KMS-11 (cell line): ENCODE measurements around the gene ADM2.
"Not testable (repeated sequence)": the region's sequence is repeated elsewhere in the genome, so short reads cannot be mapped to it uniquely, and the experiment has no call there.

Experiments
- H2AFZ ChIP-seq: fragments of 200-600 bp; sonication (generic); 2 replicates; pipeline ENCODE4 v1.6.1; 2016; ENCODE audit warnings: antibody characterized with exemption, mixed run types, low read depth
- H3K27ac ChIP-seq: fragments of 200-600 bp; sonication (generic); 2 replicates; pipeline ENCODE4 v1.6.1; 2016; ENCODE audit warnings: mild to moderate bottlenecking, mixed run types
- H3K27me3 ChIP-seq: fragments of 200-600 bp; sonication (generic); 2 replicates; pipeline ENCODE4 v1.6.1; 2017; ENCODE audit warnings: mild to moderate bottlenecking, low read depth, mixed run types, moderate library complexity; ENCODE audit not compliant: insufficient read depth
- H3K36me3 ChIP-seq: fragments of 200-600 bp; sonication (generic); 2 replicates; pipeline ENCODE4 v1.6.1; 2017; ENCODE audit warnings: mild to moderate bottlenecking, mixed run types; ENCODE audit not compliant: insufficient read depth
- H3K4me1 ChIP-seq: fragments of 200-600 bp; sonication (generic); 2 replicates; pipeline ENCODE4 v1.6.1; 2016; ENCODE audit warnings: mild to moderate bottlenecking, low read depth, mixed run types; ENCODE audit not compliant: poor library complexity, severe bottlenecking
- H3K4me2 ChIP-seq: fragments of 200-600 bp; sonication (generic); 2 replicates; pipeline ENCODE4 v1.7.0; 2016; ENCODE audit warnings: mild to moderate bottlenecking, mixed run types
- H3K4me3 ChIP-seq: fragments of 200-600 bp; sonication (generic); IDR thresholded peaks from 2 replicates; pipeline ENCODE4 v1.6.1; 2017; ENCODE audit warnings: low read depth, low read length, mixed read lengths; ENCODE audit not compliant: insufficient read depth
- H3K79me2 ChIP-seq: fragments of 200-600 bp; sonication (generic); 2 replicates; pipeline ENCODE4 v1.6.1; 2016; ENCODE audit warnings: low read depth, mixed run types; ENCODE audit not compliant: insufficient read depth
- H3K9ac ChIP-seq: fragments of 200-600 bp; sonication (generic); 2 replicates; pipeline ENCODE4 v1.6.1; 2016; ENCODE audit warnings: mild to moderate bottlenecking, mixed run types
- H4K20me1 ChIP-seq: fragments of 200-600 bp; sonication (generic); 2 replicates; pipeline ENCODE4 v1.6.1; 2016; ENCODE audit warnings: mild to moderate bottlenecking, mixed run types; ENCODE audit not compliant: insufficient read depth
- TF ChIP-seq, protein P1 (sequence below): fragments of 200-600 bp; sonication (generic); conservative IDR thresholded peaks from 2 replicates; pipeline ENCODE4 v1.6.1; 2017; ENCODE audit warnings: low read depth, mild to moderate bottlenecking, antibody characterized with exemption, low read length, moderate library complexity, mixed read lengths

ADM2 gene

DNA sequence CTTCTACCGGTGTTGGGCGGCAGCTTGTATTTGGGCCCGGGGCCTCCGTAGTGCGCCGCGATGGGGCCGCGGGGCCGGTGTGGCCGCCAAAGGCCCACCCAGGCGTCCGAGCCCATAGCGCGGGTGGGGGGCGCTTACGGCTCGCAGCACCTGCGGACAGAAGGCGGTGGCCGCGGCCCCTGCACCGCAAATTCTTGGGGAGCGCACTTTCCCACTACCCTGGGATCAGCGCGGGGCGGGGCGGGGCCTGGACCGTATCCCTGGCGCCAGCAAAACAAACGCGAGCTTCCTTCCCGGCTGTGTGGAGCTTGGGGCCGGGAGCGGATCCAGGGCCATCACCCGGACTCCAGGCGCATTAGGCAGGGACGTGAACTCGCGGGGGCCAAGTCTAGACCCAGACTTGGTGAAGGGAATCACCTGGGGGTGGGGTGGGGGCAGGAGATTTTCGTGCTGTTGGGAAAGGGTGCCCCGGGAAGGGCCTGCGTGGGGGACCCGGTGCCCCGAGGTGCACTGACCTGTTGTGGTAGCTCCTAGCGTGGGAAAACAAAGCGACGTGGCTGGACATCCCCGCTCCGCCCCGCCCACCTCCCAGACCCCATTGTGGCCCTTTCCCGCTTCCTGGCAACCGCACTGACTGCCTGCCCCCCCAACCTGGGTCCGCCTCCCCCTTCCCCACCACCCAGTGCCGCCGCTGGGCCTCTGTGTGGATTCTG, 50.8 kb downstream of the ADM2 start:
- Histone ChIP-seq H2AFZ (no peak overlapping the region), H3K79me2 (no peaks in the 10 kb centered on the region), H3K4me3 (no peak overlapping the region), H4K20me1 (no peaks in the 10 kb centered on the region), H3K27me3 (no peaks in the 10 kb centered on the region), H3K4me1 (peaks cover 32% of the 10 kb centered on the region), H3K27ac (peak overlapping the region; percentile 91), H3K9ac (peak overlapping the region; percentile 93), H3K36me3 (no peaks in the 10 kb centered on the region), H3K4me2 (peak overlapping the region; percentile 42; the same call in 1 of the 2 replicates)
- TF ChIP-seq, protein P1, sequence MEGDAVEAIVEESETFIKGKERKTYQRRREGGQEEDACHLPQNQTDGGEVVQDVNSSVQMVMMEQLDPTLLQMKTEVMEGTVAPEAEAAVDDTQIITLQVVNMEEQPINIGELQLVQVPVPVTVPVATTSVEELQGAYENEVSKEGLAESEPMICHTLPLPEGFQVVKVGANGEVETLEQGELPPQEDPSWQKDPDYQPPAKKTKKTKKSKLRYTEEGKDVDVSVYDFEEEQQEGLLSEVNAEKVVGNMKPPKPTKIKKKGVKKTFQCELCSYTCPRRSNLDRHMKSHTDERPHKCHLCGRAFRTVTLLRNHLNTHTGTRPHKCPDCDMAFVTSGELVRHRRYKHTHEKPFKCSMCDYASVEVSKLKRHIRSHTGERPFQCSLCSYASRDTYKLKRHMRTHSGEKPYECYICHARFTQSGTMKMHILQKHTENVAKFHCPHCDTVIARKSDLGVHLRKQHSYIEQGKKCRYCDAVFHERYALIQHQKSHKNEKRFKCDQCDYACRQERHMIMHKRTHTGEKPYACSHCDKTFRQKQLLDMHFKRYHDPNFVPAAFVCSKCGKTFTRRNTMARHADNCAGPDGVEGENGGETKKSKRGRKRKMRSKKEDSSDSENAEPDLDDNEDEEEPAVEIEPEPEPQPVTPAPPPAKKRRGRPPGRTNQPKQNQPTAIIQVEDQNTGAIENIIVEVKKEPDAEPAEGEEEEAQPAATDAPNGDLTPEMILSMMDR = no peak

DNA sequence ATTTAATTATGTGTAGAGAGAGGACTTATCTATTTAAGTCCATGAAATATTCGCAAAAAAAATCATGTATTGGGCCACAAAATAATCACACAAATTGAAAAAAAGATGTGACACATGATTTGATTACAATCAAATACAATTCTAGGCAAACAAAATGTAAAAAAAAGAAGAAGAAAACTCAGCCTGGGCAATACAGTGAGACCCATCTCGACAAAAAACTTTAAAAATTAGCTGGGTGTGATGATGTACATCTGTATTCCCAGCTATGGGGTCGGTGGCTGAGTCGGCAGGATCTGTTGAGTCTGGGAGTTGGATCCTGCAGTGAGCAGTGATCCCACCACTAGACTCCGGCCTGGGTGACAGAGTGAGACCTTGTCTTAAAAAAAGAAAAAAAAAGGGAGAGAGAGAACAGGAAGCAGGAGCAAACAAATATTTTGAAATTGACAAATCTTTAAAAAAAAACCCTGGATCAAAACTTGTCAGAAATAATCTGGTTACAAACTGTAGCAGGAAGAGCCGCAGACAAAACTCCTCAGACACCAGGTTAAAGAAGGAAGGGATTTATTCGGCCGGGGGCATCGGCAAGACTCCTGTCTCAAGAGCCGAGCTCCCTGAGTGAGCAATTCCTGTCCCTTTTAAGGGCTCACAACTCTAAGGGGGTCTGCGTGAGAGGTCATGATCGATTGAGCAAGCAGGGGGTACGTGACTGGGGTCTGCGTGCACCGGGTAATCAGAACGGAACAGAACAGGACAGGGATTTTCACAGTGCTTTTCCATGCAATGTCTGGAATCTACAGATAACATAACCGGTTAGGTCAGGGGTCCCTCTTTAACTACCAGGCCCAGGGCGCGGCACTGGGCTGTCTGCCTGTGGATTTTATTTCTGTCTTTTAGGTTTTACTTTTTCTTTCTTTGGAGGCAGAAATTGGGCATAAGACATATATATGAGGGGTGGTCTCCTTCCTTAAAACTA, 51.8 kb downstream of the ADM2 start:
- Histone ChIP-seq H4K20me1 (no peaks in the 10 kb centered on the region), H3K4me2 (no peak overlapping the region), H3K9ac (no peak overlapping the region), H3K4me3 (no peak overlapping the region), H3K27me3 (no peaks in the 10 kb centered on the region), H3K4me1 (peaks cover 40% of the 10 kb centered on the region), H3K36me3 (no peaks in the 10 kb centered on the region), H2AFZ (no peak overlapping the region), H3K79me2 (no peaks in the 10 kb centered on the region), H3K27ac (no peak overlapping the region)
- TF ChIP-seq, protein P1 = no peak

DNA sequence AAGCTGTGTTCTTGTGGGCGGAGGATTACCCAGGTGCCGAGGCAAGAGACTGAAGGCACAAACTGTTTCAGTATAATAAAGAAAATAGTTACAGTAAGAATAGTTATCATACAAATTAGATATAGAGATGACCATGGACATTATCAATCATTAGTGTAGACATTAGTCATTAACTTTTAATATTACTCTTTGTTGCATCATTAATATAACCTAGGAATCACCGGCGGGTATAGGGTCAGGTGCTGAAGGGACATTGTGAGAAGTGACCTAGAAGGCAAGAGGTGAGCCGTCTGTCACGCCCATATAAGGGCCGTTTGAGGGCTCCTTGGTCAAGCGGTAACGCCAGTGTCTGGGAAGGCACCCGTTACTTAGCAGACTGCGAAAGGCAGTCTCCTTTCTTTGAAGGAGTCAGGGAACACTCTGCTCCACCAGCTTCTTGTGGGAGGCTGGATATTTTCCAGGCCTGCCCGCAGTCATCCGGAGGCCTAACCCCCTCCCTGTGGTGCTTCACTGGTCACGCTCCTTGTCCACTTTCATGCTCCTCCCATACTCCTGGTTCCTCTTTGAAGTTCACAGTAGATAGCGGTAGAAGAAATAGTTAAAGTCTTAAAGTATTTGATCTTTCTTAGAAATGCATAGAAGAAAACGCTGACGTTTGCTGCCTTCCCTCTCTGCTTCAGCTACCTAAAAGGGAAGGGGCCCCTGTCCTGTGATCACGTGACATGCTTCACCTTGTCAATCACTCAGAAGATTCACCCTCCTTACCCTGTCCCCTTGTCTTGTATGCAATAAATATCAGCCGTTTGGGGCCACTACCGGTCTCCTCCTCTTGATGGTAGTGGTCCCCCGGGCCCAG, 52.7 kb downstream of the ADM2 start:
- not testable (repeated sequence) for H3K79me2 ChIP-seq, H3K4me3 ChIP-seq, H3K27me3 ChIP-seq, H4K20me1 ChIP-seq, H3K27ac ChIP-seq, H3K9ac ChIP-seq, H3K36me3 ChIP-seq, H2AFZ ChIP-seq, H3K4me2 ChIP-seq
- H3K4me1 ChIP-seq = peaks cover 50% of the 10 kb centered on the region

DNA sequence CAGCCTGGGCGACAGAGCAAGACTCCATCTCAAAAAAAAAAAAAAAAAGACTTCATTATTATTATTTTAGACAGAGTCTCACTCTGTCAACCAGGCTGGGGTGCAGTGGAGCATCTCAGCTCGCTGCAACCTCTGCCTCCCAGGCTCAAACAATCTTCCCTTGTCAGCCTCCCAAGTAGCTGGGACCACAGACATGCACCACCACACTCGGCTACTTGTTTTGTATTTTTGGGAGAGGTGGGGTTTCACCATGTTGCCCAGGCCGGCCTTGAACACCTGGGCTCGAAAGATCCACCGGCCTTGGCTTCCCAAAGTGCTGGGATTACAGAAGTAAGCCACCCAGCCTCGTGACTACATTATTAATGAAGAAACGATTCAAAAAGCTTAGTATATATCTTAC, 53.8 kb downstream of the ADM2 start:
- no peak overlapping the region; the same call in 1 of the 2 replicates for H3K4me2 ChIP-seq
- no peaks in the 10 kb centered on the region for H3K27me3 ChIP-seq
- H3K4me1 ChIP-seq = peaks cover 57% of the 10 kb centered on the region
- no peak overlapping the region for H3K9ac ChIP-seq
- no peaks in the 10 kb centered on the region for H4K20me1 ChIP-seq
- H3K27ac ChIP-seq = no peak overlapping the region
- no peak overlapping the region for H3K4me3 ChIP-seq
- no peaks in the 10 kb centered on the region for H3K36me3 ChIP-seq
- no peak overlapping the region for H2AFZ ChIP-seq
- H3K79me2 ChIP-seq = no peaks in the 10 kb centered on the region
- TF ChIP-seq, protein P1 = no peak
